Activated T-cell treated with anti-CD3 and anti-CD28 coated beads for 1 hour (primary cell): ENCODE results near the gene GRXCR1.

Experiments
- DNase-seq: peaks from one replicate; pipeline ENCODE4 v3.0.0-alpha.2; 2020; ENCODE audit warnings: low read depth

The GRXCR1 gene

DNA sequence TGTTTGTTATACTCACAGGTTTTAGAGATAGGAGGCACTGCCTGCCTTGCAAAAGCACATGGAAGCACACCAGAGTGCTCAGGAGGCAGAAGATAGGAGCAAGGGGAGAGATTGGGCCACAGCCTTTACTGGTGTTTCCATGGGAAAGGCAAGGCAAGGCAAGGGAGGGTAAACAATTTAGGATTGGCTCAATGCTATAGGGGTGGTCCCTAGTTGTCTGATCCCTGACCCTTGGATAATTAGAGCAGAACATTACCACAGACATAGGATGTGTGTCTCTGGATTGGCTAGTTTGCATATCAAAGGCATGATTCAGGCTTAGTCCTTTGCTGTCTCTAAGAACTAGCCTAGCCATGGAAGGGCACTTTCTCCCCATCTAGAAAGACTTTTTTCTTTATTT lies 36.1 kb downstream of the GRXCR1 start:
- DNase-seq: no peak

DNA sequence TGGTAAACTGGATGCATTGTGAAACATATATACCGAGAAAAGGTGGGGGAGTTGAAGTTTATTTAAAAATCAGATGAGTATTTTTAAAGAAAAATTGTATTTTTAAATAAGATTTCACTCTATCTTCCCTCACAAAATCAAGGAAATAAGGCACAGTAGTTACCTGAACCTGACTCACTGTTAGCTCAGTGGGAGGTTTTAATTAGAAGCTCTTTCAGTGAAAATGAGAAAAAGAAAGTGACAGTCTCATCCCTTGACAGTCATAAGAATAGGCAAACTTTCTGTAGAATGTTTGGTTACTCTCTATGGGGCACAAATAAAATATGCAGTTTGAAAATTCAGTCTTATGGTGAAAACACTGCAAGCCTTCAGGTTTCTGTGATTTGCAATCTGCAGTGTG lies 49.7 kb downstream of the GRXCR1 start:
- DNase-seq: no peak

DNA sequence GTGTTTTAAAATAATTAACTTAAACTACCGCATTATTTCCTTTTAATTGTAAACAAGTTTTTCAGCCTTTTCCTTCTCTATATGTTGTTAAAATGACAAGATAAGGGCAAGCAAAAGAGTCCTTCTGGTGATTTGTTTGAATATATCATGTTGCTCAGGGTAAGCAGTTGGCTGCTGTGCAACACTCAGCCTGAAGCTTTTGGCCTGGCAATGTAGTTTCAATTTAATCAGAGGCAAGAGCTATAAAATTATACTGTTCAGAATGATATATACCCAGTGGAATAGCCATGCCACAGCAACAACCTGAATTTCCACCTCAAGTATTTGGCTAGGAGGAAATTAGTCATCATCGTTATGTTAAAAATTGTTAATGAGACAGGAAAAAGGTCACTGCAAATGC lies 53.4 kb downstream of the GRXCR1 start:
- no peak for DNase-seq

DNA sequence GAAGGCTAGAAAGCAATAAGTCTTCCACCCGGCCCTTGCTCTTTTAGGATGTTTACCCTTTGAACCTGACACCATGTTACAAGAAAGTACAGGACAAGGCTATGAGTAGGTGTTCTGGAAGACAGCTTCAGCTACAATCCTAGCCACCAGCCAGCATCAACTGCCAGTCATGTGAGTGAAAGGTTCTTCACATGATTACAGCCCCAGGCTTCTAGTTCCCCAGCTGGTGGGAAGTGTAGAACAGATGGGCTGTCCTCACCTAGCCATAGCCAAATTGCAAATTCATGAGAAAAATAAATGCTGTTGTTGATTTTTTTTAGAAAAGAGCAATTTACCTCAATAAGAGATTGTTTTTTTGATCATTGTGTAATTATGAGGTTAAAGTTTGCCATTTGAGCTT lies 60.8 kb downstream of the GRXCR1 start:
- DNase-seq: no peak

DNA sequence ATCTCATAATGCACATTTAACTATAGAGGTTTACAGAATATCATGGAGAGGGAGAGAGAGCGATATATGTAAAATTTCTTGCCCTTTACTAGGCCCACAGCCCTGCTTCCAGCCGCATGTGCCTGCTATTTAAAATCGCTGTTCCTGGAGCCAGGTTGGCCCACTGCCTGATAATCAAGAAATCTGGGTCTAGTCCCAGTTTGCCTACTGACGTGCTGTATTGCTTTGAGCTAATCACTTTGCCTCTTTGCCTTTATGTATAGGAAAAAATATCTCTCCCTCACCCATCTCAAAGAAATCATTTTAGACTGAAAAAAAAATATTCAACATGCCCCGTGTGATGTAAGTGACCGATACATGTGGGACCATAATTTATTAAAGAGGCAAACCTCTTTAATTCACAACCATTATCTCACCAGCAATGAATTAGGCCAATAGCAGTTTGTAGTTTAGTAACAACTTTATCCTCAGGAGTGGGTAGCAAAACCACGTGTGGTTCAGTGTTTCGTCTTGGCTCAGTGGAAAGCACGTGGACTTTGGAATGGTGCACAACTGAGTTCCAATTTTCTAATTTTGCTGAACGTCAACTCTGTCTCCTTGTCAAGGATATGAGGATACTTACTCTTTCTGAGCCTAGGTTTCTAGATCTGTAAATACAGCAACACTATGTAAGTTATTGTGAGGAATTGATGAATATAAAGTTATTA lies 62.6 kb downstream of the GRXCR1 start:
- no peak for DNase-seq

DNA sequence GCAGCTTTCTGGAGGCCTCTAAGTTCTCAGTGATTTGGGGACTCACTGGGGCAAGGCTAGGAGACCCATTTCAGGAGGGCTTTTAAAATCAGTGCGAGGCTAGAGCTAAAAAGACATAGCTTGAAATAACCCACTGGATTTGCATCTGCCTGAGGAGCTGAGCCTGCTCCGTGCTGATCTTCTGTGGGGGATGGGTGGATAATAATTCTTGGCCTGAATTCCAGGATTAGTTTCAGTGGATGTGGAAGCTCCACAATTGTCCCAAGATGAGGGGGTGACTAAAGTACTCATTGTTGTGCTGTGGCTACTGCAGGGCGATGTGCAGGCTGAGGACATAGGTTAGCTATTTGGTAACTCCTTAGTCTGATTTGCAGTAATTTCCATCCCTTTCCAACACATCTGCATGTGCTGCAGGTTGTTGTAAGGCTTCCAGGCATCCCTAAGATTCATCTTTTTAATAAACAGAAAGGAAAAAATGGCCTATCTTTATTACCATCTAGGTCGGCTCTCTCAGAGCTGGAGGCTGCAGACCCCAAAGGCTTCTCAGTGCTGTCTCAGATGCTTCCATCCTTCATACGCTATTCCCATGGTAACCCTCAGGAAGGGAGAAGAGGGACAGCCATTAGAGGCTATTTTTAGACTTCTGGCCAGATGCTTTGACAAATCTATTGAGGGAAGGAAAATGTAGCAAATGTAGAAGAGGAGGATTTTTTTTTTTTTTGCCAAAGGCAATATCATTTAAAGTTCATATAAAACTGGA lies 63.4 kb downstream of the GRXCR1 start:
- no peak for DNase-seq

DNA sequence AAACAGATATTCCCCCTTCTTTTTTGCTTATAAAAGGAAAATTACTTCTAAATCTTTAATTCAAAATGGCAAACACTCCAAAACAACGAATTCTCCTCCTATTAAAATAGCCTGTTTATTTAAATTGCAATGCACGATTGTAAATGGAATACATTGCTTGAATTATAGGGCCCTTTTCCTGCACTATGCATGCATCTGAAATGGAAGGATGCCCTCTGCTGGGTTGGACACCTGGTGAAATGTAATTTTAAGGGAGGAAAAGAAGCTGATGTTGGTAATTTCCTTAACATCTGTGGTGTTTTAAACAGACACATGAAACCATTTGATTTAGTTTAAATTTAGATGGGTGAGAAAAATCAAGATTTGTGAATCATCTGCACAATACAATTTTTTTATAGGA lies 72.8 kb downstream of the GRXCR1 start:
- no peak for DNase-seq

DNA sequence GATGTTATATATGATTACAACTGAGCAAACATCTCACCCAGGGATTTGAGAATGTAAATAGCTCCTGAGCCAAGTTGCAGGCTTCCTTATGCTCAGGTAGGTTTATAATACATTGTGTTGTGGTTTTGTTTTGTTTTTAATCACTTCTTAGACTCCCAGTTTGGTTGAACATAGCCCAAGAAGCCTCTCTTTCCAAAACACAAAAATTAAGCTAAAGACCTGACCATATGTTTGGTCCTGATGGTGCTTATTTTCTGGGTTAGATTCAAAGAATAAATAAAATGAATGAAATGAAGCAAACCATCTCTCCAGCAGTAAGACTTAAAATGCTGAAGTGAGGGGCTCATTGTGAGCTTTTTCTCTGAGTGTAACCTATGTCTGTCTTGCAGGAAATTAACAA lies 93.5 kb downstream of the GRXCR1 start:
- no peak for DNase-seq

DNA sequence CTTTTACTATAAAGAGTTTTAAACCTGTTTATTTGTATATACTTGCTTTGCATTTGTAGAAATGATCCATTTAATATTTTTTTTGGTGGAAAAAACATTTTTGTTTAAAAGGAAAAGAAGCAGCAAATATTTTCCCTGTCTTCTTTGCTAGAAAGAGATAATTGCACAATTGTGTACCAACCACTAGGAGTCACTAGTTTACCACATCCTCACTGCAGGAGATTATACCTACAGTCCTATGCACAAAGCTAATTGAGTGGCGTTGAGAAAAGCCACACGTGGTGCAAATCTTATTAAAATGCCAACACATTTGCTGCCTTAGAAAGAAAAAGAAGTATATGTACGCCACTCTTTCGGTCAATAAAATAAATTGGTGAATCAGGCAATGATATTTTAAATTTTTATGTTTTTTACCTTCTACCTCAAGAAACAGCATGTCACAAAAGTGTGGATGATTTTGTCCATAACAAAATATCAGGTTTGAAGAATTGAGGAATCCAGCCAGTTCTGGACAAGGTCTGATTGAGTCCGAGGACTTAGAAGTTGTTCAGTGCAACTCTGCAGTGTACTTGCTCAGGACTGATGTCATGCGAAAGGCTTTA lies 102.9 kb downstream of the GRXCR1 start:
- no peak for DNase-seq

DNA sequence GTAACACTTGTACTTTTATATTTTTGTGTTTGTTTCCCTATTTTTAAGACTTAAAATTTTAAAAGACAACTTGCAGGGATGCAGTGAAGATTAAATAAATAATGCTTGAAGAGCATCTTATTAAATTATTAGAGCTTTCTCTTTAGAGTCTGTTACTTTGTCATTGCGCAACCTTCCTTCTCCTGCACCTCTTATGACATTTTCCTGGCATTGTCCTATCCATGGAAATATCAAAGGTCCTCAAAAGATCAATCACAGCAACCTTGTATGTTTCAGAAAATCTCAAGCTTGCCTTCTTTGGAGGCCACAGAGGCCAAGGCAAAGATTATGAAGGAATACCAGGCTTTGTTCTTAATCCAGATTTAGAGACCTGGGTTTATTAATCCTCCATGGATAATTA lies 116.3 kb downstream of the GRXCR1 start:
- DNase-seq: no peak

DNA sequence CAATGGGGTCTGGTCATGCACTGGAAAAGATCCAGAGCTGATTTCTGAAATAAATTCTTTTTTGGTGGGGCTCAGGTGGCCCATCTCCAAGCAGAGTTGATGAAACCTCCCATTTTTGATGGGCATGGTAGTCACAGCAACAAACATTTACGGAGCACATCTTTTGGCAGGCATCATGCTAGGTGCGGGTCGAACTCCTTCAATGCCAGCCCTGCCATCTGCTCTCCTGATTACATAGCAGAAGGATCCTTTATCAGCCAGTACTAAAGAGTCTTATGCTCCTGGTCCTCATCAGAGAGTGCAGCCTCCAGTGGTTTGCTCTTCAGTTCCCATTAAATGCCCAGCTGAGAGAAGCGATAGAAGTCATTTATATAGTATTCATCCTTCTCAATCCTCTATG lies 121.7 kb downstream of the GRXCR1 start:
- DNase-seq: no peak

DNA sequence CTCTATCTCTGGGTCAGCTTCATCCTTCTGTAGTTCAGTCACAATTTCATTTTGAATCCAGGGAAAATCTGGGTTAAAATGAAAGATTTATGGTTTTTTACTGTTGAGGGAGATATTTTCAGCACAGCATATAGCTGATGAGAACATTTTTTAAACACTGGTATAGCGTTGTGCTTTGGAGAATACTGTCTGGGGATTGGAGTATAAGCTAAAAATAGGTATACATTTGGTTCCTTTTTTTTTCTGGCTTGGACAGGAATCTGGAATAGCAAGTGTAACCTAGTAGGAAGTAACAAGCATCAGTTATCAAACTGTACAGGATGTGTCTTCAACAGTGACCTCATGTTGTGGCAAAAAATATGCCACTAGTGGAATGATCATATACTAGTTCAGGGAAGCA lies 149.1 kb downstream of the GRXCR1 start:
- no peak for DNase-seq

DNA sequence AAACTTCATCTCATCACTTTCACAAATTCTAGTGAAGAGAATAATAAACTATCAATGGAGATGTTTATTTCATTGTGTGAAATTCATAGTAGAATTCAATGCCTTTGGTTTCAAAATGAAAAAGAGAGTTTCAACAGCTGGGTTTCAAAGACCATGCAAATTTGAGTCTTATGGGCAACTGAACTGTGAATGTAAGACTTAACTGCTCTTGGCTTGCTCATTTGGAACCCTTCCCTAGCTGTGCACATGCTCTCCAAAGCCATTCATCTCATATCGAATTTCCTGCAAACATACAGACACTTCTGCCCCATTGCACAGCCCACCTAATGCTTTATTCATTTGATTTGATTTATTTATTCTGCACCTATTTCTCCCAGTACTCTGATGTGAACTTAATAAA lies 154.5 kb downstream of the GRXCR1 start:
- DNase-seq: no peak

DNA sequence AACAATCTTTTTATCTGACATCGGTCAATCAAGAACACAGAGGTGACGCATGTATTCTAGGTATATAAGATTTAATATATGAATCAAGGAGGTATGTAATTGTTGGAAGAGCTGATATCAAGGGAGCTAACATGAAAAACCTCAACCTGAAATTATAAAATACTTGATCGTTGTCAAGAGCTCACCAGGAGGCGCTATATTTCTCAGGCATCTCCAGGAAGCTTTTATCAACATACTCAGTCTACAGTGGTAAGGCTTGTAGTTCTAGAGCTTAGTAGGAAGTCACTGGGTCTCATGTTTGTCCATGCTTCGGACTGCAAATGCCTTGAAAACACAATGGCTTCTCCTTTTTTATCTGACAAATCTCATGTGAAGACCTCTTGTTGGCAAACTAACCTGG lies 156.1 kb downstream of the GRXCR1 start:
- no peak for DNase-seq

DNA sequence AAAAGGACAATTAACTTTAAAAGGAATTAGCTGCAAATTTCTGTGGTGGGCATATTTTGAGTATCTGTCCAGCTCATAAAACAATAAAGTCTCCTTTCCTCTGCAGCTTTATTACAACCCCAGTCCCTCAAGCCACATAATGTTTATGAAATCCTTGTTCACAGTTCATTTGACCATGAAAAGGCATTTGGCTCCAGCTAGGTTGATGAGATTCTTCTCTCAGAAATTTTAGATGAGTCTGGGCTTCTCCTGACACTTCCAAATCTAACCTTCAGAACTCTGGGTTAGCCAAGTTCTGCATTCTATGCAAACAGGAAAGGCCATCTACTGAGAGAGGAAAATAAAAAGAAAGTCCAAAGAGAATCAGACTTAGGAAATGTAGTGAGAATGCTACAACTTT lies 156.8 kb downstream of the GRXCR1 start:
- DNase-seq: no peak

DNA sequence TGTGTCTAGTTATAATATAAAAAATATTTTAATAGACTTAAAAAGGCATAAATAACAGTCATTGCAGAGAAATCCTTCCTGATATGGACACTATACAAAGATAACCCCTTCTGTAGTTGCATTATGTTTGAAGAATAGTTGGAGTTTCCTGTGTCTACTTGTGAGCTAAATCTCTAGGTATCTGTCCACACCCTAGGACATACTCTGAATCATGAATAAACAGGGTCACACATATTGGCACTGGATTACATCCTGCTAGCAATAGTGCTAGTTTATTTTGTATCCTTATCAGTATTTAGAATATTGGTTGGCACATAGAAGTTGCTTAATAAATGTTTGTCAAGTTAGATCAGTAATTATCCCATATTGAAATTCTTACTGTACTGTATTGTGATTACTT lies 173.9 kb downstream of the GRXCR1 start:
- no peak for DNase-seq

DNA sequence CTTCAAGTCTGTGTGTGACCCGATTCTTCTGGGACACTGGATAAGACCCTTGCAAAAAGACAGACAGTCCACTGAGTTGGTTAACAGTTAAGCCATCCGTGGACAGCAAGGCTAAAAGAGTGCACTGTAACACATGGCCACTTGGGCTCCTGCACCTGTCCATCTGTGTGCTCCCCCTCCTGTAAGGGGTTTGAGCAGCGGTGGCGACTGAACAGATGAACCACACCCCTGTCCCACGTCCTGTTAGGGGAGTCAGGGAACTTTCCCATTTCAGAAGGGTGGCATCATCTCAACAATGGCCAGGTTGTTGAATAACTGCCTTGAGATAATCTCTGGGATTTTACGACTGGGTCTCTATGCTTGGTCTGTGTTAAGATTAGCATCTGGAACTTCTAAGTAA lies 178.6 kb downstream of the GRXCR1 start:
- no peak for DNase-seq
